ENCODE data around the gene VCPKMT.
"Not testable (repeated sequence)": the region's sequence is repeated elsewhere in the genome, so short reads cannot be mapped to it uniquely, and the experiment has no call there.

The VCPKMT gene

GRCh38 chr14:50091240-50091913, 25.0 kb downstream of the VCPKMT start:
- DNase-seq = no peak

GRCh38 chr14:50089208-50089607, 27.2 kb downstream of the VCPKMT start:
- DNase-seq = no peak

GRCh38 chr14:50088731-50089130, 27.6 kb downstream of the VCPKMT start:
- no peak for DNase-seq

GRCh38 chr14:50088117-50088515, 28.3 kb downstream of the VCPKMT start:
- no peak for DNase-seq

- DNase-seq = no peak
Measured at GRCh38 chr14:50087341-50088116, 28.8 kb downstream of the VCPKMT start.

- no peak for DNase-seq
Measured at GRCh38 chr14:50086321-50086711, 30.1 kb downstream of the VCPKMT start.

- DNase-seq = no peak
Measured at GRCh38 chr14:50085570-50086320, 30.6 kb downstream of the VCPKMT start.

- DNase-seq = no peak
Measured at GRCh38 chr14:50084666-50085065, 31.7 kb downstream of the VCPKMT start.

- no peak for DNase-seq
Measured at GRCh38 chr14:50083467-50084337, 32.7 kb downstream of the VCPKMT start.

- no peak for DNase-seq
Measured at GRCh38 chr14:50082784-50083466, 33.4 kb downstream of the VCPKMT start.

- DNase-seq = no peak
Measured at GRCh38 chr14:50082308-50082742, 34.0 kb downstream of the VCPKMT start.

- not testable (repeated sequence) for DNase-seq
Measured at GRCh38 chr14:50079103-50079502, 37.3 kb downstream of the VCPKMT start.

GRCh38 chr14:50073663-50074062, 42.7 kb downstream of the VCPKMT start:
- DNase-seq = not testable (repeated sequence)

GRCh38 chr14:50072395-50072794, 44.0 kb downstream of the VCPKMT start:
- no peak for DNase-seq

GRCh38 chr14:50070840-50071548, 45.4 kb downstream of the VCPKMT start:
- DNase-seq = no peak

GRCh38 chr14:50070230-50070629, 46.1 kb downstream of the VCPKMT start:
- DNase-seq = no peak

- no peak for DNase-seq
Measured at GRCh38 chr14:50069325-50069724, 47.0 kb downstream of the VCPKMT start.

GRCh38 chr14:50068496-50068895, 47.9 kb downstream of the VCPKMT start:
- no peak for DNase-seq

GRCh38 chr14:50067723-50068495, 48.5 kb downstream of the VCPKMT start:
- no peak for DNase-seq

GRCh38 chr14:50065583-50065982, 50.8 kb downstream of the VCPKMT start:
- DNase-seq = no peak

GRCh38 chr14:50064993-50065392, 51.4 kb downstream of the VCPKMT start:
- no peak for DNase-seq
